SW480 (cell line): Measurements from ENCODE around the gene PXYLP1.
"Not testable (repeated sequence)": the region's sequence is repeated elsewhere in the genome, so short reads cannot be mapped to it uniquely, and the experiment has no call there.

ENCODE experiments used
- DNase-seq: peaks from one replicate; pipeline ENCODE4 v3.0.0-alpha.2; 2016; ENCODE audit warnings: low spot score

The PXYLP1 gene

DNA sequence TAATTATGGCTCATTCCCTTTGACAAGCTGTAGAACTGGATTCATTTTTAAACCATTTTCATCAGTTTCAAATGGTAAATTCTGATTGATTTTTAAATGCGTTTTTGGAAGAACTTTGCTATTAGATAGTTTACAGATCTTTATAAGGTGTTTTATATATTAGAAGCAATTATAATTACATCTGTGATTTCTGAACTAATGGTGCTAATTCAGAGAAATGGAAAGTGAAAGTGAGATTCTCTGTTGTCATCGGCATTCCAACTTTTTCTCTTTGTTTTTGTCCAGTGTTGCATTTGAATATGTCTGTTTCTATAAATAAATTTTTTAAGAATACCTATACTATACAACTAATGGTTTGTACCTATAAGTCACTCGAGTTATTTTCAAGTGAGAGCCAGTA is 62.7 kb downstream of the PXYLP1 start:
- DNase-seq: no peak

DNA sequence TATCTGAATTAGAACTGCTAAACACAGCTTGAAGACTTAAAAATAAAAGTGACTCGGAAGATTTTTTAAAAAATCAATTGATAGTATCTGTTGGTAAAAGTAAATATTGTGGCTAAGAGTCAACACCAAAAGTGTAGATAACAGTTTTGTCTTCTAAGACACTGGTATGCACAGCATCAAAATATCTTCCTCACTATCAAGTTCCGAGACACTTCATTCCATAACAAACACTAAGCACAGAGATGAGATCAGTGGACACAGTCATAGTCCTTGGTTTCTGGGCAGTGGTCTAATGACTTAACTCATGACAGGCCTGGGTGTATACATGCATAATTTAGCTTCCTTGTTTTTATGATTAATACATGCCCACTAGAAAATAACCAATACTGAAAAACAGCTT is 63.2 kb downstream of the PXYLP1 start:
- no peak for DNase-seq

DNA sequence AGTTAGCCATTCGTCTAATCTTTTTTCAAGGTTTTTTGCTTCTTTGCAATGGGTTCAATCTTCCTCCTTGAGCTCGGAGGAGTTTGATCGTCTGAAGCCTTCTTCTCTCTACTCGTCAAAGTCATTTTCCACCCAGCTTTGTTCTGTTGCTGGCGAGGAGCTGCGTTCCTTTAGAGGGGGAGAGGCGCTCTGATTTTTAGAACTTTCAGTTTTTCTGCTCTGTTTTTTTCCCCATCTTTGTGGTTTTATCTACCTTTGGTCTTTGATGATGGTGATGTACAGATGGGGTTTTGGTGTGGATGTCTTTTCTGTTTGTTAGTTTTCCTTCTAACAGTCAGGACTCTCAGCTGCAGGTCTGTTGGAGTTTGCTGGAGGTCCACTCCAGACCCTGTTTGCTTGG is 68.8 kb downstream of the PXYLP1 start:
- not testable (repeated sequence) for DNase-seq

DNA sequence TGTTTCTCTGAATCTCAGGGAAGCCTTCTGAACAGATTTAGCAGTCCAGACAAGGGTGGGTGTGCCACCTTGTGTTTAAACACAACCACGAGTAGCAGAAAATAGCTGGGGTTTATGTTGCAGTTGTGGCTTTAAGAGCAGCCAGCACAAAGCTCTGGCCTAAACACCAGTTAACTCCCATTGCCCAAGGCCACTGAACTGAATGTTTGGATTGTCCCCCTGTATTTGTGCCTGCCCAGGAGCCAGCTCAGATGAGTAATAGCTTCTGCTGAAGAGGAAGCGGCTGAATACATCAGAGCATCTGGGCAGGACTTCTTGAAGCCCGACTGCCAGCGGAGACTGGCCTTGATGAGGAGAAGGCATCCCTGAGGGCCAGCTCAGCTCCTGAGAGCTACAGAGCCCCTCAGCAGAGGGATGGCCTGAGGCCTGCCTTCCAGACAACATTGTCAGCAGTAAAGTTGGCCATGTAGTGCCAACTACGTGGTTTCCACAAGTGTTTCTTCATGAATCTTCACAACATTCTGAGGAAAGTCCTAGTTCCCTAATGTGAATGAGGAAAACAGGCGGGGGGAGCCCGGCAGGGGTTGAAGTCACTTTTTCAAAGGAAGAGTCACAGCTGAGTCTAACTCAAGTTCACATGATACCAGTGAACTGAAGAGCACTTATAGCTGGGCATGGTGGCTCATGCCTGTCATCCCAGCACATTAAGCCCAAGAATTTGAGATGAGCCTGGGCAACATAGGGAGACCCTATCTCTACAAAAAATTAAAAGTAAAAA is 70.9 kb downstream of the PXYLP1 start:
- DNase-seq: no peak

DNA sequence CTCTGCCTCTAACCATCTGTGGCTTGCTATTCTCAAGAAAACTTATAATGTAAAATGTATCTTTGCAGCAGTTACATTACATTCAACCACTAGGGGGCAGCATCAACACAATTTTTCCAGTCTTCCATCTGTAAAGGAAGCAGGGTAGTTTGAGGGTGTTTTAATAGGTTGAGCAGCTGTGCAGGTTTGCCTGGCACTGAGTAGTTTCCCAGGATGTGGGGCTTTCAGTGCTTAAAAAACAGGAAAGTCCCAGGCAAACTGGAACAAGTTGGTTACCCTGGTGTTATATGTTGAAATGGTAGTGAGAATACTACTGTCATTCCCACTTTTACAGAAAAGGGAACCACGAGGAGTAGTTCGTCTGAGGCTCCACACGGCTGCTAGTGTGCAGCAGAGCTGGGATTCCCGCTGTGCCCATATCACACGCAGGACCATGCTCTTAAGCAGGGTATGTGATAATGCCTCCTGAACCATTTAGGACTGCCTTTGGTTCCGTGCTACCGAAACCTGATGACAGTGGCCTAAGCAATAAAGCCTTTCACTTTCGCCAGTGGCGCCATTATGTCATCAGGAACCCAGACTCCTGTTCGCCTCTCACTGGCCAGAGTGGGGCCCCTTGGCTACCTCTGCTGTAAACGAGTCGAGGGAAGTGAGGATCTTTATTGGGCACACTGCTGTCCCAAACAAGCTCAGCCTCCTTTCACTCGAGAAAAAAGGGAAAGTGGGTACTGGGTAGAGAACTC is 72.0 kb downstream of the PXYLP1 start:
- DNase-seq: peak; percentile 77

DNA sequence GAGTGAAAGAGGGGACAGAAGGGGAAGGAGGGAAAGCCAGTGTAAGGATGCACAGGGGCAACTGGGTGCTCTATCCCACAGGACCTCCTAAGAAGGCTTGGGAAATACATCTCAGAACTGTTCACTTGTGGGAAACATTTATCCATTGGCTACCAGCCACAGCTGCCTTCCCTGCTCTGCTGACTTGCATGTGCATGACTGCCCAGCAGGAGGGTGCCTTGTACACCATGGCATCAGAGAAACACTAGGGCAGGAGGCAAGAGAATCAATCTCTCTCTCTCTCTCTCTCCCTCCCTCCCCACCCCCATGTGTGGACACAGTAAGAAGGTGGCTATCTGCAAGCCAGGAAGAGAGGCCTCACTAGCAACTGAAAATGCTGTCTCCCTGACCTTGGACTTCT is 73.8 kb downstream of the PXYLP1 start:
- peak; percentile 30 for DNase-seq

DNA sequence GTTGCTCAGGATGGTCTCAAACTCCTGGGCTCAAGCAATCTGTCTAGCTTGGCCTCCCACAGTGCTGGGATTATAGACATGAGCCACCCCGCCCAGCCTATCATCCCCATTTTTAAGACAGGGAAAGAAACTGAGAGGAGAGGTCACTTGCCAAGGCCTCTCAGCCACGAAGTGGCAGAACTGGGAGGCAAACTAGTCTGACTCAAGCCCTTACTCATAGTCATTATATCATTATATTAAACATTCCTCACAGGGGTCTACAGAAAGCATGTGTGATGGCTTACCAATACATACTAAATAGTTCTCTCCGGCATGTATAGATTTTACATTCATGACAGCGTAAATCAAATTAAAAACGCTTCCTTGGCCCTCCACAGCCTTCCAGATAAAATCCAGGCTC is 74.7 kb downstream of the PXYLP1 start:
- DNase-seq: no peak

DNA sequence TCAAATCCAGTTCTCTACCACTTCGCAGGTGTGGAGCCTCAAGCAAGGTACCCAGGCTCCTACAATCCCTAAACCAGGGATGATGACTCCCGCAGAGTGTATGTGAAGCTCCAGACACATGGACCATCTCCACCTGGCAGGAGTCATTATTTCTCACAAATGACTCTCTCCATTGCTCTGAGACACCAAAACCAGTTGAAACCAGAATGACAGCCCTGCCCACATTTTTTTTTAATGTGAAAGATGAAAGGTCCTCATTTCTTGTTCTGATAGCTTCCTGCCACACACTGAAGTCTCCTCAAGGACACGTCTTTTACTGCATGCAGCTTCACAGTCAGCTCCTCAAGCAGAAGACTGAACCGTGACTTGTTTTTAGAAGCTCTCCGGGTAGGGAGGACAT is 75.3 kb downstream of the PXYLP1 start:
- no peak for DNase-seq

DNA sequence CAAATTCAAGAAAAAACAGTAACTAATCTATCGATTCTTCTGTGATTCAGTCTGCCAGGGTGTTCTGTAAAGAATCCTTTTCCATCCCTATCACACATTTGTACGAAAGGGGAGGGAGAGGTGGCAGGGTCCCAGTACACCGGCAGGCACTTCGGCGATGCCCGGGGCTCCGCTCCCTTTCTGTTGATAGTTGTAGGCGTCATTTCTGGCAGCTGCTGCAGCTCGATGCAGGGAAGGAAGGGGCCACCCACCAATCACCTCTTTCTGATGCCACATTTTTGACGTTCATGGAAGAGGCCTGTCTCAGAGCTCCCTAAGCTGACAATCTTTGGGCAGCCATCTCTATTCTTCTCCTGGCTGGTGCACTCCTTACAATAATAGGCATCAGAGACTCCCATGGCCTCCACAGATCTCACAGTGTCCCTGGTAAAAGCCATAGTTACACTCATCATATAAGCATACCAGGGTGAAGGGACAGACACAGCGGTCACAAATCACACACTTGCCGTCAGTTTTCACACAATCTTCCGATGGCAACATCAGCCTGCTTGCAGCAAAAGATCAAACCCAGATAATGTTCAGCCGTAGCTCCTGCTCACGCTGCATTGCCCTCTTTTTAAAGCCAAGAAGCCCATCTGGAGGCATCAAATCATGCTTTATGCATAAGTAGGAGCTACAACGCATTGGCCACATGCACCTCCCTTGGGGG is 75.9 kb downstream of the PXYLP1 start:
- no peak for DNase-seq

DNA sequence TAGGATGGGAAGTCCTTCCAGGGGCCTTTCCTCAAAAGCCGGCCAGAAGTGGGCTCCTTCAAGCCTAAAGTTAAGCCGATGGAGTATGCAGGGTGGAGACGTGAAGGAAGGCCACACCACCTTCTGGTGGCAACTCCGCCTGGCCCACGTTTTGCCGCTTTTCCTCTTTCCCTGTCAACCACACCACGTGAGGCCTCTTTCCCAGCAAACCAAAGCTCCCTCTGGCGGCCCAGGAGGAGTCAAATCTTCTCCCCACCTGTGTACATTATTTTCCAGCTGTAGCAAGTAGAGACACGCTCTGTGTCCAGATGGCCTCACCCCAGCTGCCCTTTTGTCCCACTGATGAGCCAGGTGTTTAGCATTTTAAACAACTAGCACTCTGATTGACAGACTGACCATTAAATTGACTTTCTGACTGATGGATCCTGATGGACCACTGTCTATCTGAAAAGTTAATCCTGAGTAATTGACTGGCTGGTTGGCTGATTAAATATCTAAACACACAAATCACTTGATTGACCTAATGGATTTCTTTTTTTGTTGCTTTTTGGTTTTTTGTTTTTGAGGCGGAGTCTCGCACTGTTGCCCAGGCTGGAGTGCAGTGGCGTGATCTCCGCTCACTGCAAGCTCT is 77.1 kb downstream of the PXYLP1 start:
- peak; percentile 70 for DNase-seq

DNA sequence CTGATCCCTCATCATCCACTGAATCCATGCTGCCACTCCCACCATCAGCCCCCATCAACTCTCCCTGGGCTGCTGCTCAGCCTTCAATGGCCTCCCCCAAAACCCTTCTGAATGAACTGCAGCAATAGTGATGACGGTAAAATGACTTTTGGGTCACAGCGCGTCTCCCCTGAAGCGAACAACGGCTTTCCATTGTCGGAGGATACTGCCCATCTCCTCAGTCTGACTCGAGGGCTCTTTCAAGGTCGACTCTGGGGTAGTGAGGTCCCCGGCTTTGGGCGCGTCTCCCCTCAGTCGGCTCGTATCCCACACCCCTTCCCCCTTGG is 79.5 kb downstream of the PXYLP1 start:
- no peak for DNase-seq

DNA sequence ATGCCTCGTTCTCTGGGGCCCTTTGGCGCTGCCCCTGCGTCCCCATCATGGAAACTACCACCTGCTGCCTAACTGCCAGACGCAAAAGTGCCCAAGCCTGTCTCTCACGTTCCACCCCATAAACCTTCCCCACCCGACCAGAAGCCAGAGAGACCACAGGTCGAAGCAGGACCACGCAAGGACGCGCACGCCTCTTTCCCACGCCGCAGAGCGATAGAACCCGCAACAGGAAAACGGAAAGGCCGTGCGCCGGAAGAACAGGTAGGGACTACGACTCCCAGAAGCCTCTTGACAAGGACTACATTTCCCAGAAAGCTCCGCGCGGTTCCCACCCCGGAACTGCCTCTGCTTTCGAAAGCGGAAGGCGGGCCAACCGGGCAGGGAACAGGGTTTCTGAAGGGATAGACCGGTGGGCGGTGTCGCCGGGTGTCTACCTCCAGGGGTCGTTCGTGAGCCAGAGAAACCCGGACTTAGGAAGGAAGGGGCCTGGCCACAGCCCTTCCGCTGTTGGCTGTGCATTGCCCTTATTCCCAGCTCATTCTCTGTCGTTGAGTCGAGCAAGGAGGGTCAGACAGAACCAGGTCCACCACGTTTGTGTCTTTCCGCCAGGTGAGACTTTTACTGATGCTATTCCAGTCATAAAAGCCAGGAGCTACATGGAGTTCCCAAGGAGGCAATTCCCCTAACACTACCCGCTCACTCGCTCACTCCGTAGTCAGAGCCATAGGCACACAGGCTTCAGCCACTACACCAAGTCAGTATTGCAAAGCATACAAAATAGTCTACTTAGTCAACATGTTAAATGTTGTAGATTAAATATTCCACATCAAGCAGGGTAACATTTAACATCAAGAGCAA is 80.1 kb downstream of the PXYLP1 start:
- peak; percentile 98 for DNase-seq

DNA sequence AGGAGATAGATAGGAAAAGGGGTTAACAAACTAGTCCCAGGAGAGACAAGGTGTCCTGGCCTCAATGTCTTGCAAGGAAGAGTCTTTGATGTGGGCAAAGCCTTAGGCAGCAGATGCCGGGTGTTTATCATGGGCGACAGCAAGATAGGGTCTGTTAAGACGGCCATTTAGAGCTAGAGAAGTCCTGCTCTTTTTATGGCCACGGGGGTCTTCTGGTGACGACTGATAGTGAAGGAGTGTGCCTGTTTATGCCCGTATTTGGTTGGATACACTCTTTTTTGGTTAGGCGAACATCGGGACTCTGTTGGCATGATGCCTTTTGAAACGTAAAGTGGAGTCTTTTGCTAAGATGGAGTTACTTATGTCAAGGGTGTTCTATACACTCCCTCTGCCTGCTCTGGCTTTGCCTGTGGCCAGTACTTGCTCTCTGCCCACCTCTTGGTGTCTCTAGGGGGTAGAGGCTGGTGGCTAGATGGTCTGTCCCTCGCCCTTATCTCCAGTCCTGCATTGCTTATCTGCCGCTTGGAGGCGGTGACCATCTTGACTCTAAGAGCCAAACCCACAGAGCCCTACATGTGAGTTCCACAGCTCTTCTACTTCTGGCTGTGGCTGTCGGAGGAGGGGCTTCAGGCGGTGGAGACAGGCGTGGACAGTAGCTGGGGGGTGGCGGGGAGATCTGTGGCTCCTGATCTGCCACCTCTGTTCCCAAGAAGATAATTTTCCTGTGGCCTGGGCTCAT is 80.9 kb downstream of the PXYLP1 start:
- DNase-seq: no peak

DNA sequence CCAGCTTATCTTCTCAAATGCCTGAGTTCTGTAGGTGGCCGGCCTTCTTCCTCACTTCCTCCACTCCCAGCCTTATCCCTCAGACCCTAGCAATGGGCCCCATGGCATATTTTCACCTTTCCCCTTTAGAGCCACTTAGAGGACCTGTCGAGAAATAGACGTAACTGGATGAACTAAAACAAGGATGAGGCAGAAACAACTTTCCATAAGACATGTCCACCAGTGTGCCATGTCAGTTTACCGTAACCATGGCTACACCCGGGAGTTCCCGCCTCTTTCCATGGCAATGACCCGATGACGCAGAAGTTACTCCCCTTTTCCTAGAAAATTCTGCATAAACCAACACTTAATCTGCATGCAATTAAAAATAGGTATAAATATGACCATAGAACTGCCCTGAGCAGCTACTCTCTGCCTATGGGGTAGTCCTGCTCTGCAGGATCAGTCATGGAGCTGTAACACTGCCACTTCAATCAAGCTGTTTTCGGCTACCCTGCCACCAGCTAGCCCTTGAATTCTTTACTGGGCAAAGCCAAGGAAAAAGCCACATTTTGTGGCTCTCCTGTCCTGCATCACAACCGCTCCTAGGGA is 81.6 kb downstream of the PXYLP1 start:
- no peak for DNase-seq

DNA sequence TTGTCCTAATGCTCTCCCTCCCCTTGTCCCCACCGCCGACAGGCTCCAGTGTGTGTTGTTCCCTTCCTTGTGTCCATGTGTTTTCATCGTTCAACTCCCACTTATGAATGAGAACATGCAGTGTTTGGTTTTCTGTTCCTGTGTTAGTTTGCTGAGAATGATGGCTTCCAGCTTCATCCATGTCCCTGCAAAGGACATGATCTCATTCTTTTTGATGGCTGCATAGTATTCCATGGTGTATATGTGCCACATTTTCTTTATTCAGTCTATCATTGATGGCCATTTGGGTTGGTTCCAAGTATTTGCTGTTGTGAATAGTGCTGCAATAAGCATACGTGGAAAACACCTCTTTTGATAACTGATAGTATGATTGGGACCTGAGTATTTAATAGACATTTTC is 82.8 kb downstream of the PXYLP1 start:
- not testable (repeated sequence) for DNase-seq

DNA sequence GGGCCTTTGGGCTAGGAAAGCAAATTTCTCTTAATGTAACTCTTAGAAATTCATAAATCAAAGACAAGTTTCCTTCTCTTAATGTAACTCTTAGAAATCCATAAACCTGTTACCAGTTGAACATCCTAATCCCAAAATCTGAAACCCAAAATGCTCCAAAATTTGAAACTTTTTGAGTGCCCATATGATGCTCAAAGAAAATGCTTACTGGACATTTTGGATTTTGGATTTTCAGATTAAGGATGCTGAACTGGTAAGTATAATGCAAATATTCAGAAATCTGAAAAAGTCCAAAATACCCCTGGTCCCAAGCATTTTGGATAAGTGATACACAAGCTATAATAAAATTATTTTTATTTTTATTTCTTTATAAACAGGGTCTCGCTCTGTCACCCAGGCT is 85.2 kb downstream of the PXYLP1 start:
- DNase-seq: no peak

DNA sequence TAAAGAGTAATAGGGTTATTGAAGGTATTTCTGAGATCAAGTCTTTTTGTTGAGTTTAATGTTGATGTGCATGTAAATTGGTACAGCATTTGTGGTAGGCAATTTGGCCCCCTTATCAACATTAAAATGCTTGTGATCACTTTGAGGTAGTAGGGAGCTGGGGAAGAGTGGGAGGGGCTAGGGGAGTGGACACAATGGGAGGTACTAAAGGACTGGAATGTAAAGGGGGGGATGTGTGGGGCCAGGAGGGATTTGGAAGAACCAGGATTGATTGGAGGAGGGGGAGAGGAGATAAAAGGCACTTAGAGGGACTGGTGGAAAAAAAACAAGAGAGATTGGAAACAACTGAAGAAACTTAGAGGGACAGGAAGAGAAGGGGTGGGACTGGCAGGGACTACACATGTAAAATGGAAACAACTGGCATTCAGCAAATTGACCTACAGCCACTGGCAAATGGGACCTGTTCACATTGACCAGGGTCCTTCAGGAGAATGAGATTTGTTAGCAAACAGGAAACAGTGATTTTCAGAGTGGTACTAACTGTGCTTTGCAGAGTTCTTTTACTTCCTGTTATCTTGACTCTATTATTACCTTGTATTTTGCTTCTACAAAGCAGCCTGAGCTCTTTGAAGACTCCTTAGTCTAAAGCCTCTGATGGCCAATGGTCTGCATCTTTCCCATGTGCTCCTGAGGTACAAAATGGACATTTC is 88.9 kb downstream of the PXYLP1 start:
- no peak for DNase-seq

DNA sequence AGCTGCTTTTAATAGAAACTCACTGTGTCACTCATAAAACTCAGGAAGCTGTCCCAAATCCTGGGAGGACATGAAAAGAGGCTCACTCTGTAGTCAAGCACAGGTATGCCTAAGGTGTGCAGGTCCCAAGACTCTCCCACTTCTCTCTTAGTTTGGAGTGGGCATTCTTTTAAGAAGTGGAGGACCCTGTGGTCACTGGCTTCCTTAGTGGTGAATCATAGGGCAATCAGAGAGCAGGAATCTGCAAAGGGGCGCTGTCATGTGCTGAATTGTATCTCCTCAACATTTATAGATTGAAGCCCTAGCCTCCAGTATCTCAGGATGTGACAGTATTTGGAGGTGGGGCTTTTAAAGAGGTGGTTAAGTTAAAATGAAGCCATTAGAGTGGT is 89.5 kb downstream of the PXYLP1 start:
- DNase-seq: peak; percentile 61

DNA sequence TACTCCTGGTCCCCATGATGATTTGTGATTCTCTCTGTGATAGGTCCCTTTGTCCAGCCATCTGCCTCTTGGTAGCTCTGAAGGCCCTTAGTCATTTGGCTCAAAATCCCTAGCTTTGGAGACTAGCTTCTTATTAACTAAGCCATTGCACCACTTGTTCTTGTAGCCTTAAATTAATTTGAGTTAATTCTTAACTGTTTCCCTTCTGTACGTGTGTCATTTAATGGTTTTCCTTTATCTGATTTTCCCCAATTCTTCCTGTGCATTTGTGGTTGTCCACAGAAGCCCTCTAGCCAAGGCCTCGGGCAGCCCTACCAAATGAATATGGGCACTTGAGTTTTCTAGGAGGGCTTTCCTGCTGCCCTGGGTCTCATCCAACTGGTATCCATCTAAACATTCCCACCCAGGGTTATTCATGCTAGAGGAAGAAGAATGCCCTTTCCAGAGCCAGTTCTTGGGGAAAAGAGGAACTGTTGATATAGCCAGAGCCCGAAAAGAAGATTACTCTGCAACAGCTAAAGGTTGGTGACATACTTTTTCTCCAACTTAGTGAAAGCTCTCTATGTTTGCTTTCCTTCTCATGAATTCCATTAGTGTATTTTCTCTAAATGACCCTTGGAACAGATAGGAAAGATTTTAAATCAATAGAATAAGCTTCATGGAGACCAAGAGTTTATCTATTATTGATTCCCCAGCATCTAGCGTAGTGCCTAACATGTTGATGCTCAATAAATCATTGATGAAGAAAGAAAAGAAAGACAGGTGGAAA is 92.5 kb downstream of the PXYLP1 start:
- no peak for DNase-seq
